ENCODE data around the gene CATSPER4. TPM values are rescaled to one million over a fixed set of nuclear protein-coding genes. Genes with fewer than 3 reads are reported as not detected.
A peak's percentile ranks its signal among the peaks of the same experiment; 100 is the strongest.

CATSPER4 gene
- total and polyA plus RNA-seq, 2 of the 13 experiments (the other 11 are each of a cell fraction or from before 2014, with no cell fraction given): not detected

GRCh38 chr1:26145041-26145959 lies 45.1 kb upstream of the CATSPER4 start (continued):
- TF ChIP-seq SALL1 (CRISPR knock-in tag; IDR thresholded peaks at IDR 0.05) (peak; percentile 18; the same call in 1 of the 2 replicates), IRF2 (CRISPR knock-in tag; IDR thresholded peaks at IDR 0.05) (0 out of 2 replicates have a peak, but pooled peaks have one; percentile 26), NCOA5 (CRISPR knock-in tag; IDR thresholded peaks at IDR 0.05) (no peak), HMGXB4 (CRISPR knock-in tag; IDR thresholded peaks at IDR 0.05; ENCODE audit: borderline replicate concordance in 1 of 2, low read depth in 1 of 2) (0 out of 4 replicates have a peak, but pooled peaks of 1 of the 2 experiments have one; percentile 50), THAP11 (CRISPR knock-in tag; IDR thresholded peaks at IDR 0.05) (0 out of 2 replicates have a peak, but pooled peaks have one; percentile 23), BRD4 (CRISPR knock-in tag; IDR thresholded peaks at IDR 0.05) (no peak)
- TF ChIP-seq, protein P1, sequence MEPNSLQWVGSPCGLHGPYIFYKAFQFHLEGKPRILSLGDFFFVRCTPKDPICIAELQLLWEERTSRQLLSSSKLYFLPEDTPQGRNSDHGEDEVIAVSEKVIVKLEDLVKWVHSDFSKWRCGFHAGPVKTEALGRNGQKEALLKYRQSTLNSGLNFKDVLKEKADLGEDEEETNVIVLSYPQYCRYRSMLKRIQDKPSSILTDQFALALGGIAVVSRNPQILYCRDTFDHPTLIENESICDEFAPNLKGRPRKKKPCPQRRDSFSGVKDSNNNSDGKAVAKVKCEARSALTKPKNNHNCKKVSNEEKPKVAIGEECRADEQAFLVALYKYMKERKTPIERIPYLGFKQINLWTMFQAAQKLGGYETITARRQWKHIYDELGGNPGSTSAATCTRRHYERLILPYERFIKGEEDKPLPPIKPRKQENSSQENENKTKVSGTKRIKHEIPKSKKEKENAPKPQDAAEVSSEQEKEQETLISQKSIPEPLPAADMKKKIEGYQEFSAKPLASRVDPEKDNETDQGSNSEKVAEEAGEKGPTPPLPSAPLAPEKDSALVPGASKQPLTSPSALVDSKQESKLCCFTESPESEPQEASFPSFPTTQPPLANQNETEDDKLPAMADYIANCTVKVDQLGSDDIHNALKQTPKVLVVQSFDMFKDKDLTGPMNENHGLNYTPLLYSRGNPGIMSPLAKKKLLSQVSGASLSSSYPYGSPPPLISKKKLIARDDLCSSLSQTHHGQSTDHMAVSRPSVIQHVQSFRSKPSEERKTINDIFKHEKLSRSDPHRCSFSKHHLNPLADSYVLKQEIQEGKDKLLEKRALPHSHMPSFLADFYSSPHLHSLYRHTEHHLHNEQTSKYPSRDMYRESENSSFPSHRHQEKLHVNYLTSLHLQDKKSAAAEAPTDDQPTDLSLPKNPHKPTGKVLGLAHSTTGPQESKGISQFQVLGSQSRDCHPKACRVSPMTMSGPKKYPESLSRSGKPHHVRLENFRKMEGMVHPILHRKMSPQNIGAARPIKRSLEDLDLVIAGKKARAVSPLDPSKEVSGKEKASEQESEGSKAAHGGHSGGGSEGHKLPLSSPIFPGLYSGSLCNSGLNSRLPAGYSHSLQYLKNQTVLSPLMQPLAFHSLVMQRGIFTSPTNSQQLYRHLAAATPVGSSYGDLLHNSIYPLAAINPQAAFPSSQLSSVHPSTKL (CRISPR knock-in tag; IDR thresholded peaks at IDR 0.05): 0 out of 2 replicates have a peak, but pooled peaks have one; percentile 35
